Kidney capillary endothelial cell (primary cell): Measurements from ENCODE around the gene PLCL1.

ENCODE experiments used
- DNase-seq: peaks from one replicate; pipeline ENCODE4 v3.0.0-alpha.2; 2018; ENCODE audit warnings: low spot score

Gene PLCL1

GRCh38 chr2:197927994-197928393, 123.6 kb downstream of the PLCL1 start:
- no peak for DNase-seq

- DNase-seq = peak; percentile 93
Measured at GRCh38 chr2:197929008-197929885, 124.9 kb downstream of the PLCL1 start.

DNA sequence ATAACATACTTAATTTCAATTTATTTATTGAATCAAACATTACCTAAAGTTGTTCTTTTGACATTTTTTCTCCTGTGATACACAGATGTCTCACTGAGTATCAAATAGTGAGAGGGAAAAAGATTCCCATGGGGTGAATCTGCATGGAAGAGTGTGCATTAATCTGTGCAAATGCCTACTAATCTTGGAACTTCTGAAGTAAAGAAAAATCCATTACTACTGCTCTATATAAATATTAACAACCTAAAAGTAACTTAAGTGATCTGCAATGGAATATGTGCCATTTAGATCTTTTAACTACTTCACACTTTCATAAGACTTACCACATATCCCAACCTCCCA, 125.5 kb downstream of the PLCL1 start:
- no peak for DNase-seq

DNA sequence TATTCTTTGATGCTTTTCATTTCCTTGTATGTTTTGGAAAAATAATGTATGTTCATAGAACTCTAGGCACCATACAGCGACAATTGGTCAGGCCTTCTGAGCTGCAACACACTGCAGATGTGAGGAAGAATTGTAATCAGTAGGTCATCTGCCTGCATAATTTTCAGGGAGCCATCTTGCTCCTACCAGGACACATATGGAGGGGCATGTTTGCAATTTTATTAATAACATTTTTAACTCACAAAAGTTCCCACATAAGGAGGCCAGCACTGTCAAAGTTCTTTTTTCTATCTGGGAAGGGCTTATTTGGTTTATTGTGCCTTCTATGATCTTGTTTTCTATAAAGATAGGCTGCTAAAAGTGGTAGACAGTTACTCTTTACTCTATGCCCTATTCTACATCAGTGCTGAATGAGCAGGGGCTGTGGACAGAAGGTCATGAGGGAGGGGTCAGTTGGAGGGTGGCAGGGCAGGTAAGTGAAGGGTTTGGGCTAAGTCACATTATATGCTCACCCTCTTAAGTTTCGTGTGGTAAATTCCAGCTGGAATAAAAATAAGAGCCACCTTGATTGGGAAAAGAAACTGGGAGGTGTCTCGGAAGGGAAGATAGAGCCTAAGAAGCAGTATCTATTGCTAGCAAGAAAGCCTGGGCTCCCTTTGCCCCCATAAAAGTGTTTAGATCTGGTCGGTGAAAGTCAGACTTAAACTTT, 126.3 kb downstream of the PLCL1 start:
- no peak for DNase-seq

DNA sequence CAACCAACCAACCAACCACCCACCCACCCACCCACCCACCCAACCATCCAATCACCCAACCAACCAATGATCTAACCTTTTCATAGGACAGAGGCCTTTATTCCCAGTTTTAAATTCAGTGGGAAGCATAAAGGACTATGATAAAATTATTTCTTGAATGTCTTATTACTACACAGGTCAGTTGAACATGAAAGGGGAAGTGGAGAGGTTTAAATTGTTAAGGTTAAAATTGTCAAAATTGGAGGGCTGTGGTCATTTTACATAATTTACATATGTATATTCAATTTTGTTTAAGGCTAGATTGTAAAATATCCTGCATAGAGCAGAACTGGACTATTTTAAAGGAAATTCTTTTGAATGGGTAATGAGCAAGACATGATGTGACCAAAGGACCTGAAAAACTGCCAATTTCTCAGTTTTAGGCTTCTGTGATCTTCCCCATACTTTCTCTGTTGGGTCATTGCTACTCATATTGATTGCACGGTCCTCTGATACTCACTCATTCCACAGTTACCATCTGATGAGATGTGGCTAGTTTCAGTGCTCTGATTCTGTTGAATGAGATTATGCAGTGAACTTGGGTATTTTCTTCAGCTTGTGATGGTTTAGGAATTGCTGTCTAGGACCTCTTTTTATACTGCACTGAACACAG, 127.4 kb downstream of the PLCL1 start:
- no peak for DNase-seq

DNA sequence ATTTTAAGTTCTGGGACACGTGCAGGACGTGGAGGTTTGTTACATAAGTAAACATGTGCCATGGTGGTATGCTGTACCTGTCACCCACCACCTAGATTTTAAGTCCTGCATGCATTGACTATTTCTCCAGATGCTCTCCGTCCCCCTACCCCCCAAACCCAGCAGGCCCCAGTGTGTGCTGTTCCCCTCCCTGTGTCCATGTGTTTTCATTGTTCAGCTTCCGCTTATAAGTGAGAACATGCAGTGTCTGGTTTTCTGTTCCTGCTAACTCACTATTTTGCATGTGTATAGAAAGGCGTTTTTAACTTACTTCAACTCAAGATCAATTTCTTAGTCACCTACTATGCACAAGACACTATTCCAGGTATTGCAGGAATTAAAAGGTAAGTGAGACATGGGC, 128.0 kb downstream of the PLCL1 start:
- no peak for DNase-seq

GRCh38 chr2:197934261-197934933, 130.0 kb downstream of the PLCL1 start:
- no peak for DNase-seq

GRCh38 chr2:197934934-197935289, 130.5 kb downstream of the PLCL1 start:
- DNase-seq = no peak

DNA sequence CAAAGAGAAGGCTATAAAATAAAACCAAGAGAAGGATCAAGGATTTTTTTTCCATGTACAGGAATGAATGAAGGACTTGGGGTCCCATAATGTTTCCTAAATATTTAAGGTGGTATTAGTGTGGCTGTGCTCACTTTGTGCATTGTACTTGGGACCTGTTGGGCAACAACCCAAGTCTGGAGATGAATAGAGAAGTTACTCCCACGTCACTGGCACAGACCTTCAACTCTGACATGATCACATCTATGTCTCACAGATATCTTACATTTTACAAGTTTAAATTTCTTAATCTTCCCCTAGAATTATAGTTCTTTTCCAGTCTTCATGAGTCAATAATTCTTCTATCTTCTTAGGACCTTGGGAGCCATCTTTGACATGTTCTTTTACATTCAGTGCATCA, 133.4 kb downstream of the PLCL1 start:
- no peak for DNase-seq

GRCh38 chr2:197938555-197938954, 134.2 kb downstream of the PLCL1 start:
- no peak for DNase-seq

DNA sequence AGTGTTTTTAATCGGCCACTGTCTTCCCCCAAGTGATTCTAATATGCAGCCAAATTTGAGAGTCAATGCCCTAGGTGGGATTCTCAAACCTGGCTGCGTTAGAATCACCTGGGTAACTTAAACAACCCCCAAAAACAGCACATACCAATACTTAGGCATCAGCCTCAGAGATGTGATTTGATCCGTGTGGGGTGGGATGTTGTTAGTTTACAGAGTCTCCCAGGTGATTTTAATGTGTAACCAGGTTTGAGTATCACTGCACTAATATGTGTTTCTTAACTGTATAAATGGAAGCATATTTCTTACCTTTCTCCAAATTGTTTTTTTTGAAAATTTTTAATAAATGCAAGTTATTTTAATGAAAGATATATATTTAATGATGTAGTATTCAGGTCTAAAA, 135.4 kb downstream of the PLCL1 start:
- no peak for DNase-seq

- DNase-seq = no peak
Measured at GRCh38 chr2:197940382-197940781, 136.0 kb downstream of the PLCL1 start.

DNA sequence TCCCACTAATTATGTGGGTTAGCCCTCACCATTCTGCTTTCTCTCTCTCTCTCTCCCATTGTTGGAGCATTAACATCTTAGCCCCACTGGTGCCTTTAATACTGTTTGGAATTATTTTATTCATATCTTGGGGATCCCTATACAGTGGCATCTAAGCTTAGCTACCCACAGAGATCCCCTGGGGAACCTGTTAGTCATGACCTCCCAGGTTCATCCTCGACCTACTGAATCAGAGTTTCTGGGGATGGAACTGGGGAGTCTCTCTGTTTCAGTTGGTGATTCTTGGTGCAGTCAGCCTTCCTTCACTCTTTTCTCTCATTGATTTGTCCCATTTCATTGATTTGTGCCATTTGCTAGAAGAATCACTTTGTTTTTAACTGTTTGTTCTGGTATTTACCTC, 137.3 kb downstream of the PLCL1 start:
- no peak for DNase-seq

DNA sequence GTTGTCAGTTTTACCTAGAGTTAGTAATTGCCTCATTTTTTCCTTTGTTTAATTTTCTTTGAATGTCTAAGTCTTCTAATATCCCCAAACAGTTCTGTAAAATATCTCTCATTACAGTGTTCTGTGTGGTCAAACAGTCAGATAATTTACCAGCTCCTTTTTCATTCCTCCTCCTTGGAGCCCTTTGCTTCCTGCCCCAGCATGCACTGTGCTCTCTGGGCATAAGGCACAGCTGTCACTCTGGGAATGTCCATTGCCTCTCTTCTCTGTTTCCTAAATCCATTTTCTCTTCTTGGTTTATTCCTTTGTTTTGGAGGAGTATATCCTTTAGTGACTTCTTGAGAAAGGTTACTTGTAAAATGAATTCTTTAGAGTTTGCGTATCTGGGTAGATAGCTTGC, 139.3 kb downstream of the PLCL1 start:
- no peak for DNase-seq

GRCh38 chr2:197944416-197945096, 140.2 kb downstream of the PLCL1 start:
- no peak for DNase-seq

DNA sequence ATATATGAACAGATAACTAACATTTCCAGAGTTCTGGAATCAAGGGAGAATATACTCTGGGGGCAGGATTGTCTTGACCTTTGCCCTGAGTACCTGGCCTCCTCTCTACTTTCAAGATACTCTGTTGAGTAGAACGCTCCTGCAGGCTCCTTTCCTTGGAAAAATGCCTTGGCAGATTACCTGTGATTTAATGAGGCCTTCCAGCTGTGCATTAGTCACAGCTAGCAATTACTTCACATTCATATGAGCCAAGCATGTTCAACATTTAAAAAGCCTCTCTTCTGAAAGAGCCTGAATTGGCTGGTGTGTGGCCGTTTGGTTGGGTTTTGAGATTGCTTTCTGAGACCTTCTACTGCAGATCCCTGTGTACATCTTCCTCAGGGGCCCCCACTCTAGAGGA, 142.2 kb downstream of the PLCL1 start:
- no peak for DNase-seq

DNA sequence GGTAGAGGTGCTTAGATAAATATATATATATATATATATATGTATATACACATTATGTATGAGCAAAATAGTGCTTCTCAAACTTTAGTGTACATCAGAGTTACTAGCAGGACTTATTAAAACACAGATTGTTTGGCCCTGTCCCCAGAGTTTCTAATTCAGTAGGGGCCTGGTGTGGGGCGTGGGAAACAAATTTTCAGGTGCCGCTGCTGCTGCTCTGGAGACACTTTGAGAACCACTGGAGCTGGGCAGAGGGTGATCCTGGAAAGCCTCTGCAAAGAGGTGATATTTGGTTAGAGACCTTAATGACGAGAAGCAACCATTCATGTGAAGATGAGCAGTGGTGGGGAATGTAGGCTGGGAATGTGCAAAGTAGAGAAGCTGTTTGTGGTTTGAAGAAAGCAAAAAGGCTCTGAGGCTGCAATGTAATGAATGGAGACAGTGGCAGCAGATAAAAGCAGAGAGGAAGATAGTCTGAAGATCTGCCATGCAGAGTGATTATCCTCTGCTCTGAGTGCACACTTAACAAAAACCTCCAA, 142.9 kb downstream of the PLCL1 start:
- no peak for DNase-seq

DNA sequence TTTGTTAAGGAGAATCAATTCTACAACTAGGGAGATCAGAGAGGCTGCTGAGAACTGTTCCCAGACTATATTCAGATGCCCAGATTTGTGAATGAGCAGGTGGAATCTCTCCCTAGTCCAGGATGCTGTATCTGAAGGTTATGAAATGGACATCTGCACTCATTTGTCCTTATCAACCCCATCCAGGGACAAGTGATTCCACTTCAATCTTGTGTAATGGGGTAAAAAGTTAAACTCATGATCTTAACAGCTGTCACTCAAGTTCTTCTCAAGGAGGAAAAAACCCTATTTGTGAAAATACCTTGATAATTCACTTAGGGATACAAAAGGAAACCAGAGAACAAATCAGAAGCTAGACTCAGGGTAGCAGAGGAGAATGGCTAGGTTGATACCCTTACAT, 144.8 kb downstream of the PLCL1 start:
- DNase-seq = no peak

GRCh38 chr2:197950006-197950405, 145.6 kb downstream of the PLCL1 start:
- DNase-seq = no peak

DNA sequence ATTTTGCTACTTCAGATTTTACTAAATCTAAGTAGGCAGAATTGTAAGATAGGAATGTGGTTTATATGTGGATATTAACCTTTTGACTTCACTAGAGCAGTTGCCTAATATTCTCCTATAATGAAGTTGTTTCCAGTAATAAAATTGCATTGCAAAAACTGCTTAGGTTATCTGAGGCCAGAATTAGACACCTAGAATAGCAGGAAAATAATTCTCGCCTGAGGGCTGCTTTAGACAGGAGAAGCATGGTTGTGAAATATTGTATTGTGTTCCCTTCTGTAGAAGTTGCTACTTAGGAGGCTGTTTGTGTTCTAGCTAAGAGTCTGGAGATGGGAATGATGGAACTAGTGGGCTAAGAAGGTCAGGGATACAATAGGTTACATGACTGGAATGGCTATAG, 146.3 kb downstream of the PLCL1 start:
- DNase-seq = no peak

DNA sequence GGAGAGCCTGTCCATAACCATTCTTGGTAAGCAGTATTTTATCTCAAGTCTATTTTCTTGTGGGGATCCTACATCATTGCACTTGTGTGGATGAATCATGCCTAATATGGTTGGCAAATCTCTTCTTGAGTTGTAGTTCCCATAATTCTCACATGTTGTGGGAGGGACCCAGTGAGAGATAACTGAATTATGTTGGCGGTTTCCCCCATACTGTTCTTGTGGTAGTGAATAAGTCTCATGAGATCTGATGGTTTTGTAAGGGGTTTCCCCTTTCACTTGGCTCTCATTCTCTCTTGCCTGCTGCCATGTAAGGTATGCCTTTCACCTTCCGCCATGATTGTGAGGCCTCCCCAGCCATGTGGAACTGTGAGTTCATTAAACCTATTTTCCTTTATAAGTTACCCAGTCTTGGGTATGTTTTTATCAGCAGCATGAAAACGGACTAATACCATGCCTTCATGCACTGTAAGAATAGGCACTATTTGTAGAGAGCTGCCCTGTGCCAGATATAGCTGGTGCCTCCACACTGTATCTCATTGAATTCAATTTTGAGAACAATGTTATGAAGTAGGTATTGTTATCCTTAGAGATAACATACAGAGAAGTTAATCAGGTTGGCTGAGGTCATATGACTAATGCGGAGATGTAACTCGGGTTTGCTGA, 148.3 kb downstream of the PLCL1 start:
- DNase-seq = no peak
